SKM-1 (cell line): ENCODE data around the gene GSG1L.

ENCODE experiments used
- DNase-seq: peaks from one replicate; lab custom pipeline; 2025; ENCODE audit not compliant: unreplicated experiment; lab: John Stamatoyannopoulos, UW

Gene GSG1L

GRCh38 chr16:28063591-28064061, at the start of gene GSG1L:
Gene GSG1L, minus strand, starts transcription at chr16:28063714. Its CDS starts 290 bp downstream, at chr16:28063424.
- DNase-seq, result no peak

DNA sequence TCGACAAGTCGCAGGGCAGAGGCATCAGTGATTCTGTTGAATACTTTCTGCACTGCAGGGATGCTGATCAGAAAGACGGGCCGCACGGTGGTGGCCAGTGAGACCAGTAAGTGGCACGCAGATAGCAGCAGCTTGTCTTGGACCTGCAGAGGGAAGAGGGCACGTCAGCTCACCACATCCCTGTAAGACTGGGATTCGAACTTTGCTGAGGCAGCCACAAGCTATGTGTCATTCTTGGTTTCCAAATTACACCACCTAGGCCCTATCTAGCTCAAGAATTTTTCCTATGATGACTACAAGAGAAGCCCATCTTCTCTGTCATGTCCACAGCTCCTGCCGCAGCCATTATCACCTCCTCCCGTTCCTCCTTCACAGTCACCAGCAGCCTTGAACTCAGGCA, 49.4 kb upstream of the GSG1L start:
- DNase-seq, result no peak

- DNase-seq, result no peak
These were observed 47.5 kb upstream of the GSG1L start for GRCh38 chr16:28110977-28111376.

GRCh38 chr16:28110479-28110878, 47.0 kb upstream of the GSG1L start:
- peak; percentile 31 for DNase-seq

DNA sequence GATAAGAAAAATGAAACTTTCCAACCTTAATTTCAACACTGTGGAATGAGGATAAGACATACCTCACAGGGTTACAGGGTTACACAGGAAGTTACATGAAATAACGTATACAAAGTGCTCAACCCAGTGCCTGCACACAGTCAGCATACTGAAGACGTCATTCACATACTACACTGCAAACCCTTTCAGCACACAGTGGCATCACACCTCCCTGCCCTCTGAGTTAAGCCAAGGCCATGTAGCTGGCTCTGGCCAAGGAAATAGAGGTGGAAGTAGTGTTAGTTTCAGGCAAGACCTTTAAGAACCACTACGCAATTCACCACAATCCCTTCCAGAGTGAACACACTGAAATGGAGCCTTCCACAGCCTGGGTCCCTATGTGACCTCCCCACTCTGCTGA, 46.6 kb upstream of the GSG1L start:
- DNase-seq, result no peak

DNA sequence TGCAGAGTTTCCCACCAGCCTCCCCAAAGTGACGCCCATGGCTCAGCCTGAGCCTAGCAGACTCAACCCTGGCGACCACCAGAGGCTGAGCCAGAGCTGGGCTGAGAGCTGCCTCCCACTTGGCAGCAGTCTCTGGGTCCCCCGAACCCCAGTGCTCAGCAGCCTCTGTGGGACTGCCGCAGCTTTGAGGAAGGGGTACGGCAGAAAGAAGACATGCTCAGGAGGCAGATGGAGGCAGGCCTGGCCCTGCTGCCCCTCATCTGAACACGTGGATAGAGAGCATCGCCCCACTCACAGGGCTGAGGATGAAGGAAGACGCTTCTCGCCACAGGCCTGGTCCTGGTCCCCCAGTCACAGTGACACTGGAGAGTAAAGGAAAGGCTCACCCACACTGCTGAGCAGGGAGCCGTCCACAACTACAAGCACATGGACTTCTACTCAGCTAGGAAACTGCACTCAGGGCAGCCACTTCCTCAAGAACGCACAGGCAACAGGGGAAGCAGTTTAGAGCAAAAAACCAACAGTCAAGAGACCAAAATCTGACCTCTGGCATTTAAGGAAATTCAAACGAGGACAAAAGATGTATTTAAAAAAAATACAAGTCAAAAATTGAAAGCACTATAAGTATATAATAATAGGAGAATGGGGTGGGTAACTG, 45.2 kb upstream of the GSG1L start:
- DNase-seq, result no peak

DNA sequence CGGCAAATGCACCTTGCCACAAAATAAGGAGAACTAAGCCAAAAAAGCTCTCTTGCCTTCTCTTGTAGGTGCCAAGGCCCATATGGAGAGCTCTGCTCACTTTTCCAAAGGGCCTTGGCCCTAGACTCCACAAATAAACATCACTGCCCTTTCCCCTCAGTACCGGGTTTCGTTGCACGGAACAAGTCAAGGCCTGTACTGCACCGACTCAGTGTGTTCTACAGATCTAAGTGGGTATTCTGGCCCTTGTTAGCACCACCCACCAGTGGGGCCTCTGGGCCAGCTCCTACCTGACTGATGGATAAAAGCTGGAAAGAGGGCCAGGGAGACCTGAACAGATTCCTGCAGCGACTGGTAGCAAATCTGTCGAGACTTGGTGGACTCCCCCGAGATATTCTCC, 43.7 kb upstream of the GSG1L start:
- no peak for DNase-seq

- DNase-seq, result no peak
These were observed 43.1 kb upstream of the GSG1L start for GRCh38 chr16:28106467-28107215.

DNA sequence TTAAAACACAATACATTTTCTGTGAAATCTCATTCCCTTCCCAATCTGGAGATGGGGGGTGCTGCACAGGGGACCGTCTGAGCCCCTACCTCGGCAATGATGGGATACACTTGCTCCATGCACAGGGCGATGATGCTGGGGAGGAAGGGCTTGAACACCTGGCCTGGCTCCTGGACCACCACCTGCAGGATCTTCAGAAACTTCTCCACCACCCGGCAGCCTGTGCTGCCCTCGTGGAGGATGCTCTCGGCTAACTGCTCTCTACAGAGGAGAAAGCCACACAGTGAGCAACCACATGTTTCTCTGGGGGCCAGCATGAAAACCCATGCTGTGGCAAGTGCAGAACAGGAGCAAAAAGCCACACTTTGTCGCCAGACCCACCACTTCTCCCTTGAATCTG, 42.4 kb upstream of the GSG1L start:
- DNase-seq, result no peak

GRCh38 chr16:28105297-28105696, 41.8 kb upstream of the GSG1L start:
- DNase-seq, result no peak

- DNase-seq, result no peak
These were observed 40.9 kb upstream of the GSG1L start for GRCh38 chr16:28104404-28104803.

DNA sequence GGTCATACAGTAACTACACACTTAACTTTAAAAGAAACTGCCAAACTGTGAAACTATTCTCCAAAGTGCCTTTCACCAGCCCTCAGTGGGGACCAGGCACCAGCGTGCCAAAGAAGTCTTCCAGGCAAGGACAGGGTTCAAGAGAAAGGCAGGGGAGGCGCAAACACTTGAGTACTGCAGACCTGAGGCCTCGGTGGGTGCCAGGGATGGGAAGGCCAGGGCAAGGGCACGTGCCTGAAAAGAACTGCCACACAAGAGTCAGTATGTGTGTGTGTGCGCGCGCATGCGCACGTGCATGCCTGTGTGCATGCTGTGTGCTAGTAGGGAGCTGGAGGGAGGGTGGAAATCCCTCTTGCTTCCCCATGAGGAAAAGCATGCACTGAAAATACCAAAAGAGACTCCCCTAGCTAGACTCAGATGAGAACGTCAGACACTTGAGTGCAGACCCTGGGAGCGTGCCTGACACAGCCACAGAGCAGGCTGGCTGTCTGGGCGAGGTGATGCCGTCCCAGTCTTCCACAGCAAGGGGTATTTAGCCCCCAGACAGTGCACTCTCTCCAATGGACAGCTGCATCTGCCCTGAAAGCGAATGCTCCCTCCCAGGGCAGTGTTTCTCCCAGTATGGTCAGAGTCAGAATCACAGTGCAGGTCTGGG, 40.1 kb upstream of the GSG1L start:
- DNase-seq, result no peak

DNA sequence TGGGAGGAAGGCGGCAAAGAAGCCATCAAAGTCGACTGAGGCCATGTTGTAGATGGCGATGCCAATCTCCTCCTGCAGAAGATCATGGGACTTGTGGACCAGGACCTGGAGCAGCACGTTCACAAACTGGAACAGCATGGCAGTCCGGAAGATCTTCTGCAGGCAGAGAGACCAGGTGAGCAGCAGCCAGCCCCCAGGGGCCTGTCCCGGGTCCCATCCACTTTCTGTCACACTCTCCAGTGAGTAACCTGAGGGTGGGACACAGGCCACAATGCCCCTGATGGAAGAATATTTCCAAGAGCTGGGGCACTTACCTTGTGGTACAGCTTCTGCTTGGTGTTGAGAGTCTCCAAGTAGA, 38.0 kb upstream of the GSG1L start:
- no peak for DNase-seq

- DNase-seq, result no peak
These were observed 37.5 kb upstream of the GSG1L start for GRCh38 chr16:28100810-28101532.

DNA sequence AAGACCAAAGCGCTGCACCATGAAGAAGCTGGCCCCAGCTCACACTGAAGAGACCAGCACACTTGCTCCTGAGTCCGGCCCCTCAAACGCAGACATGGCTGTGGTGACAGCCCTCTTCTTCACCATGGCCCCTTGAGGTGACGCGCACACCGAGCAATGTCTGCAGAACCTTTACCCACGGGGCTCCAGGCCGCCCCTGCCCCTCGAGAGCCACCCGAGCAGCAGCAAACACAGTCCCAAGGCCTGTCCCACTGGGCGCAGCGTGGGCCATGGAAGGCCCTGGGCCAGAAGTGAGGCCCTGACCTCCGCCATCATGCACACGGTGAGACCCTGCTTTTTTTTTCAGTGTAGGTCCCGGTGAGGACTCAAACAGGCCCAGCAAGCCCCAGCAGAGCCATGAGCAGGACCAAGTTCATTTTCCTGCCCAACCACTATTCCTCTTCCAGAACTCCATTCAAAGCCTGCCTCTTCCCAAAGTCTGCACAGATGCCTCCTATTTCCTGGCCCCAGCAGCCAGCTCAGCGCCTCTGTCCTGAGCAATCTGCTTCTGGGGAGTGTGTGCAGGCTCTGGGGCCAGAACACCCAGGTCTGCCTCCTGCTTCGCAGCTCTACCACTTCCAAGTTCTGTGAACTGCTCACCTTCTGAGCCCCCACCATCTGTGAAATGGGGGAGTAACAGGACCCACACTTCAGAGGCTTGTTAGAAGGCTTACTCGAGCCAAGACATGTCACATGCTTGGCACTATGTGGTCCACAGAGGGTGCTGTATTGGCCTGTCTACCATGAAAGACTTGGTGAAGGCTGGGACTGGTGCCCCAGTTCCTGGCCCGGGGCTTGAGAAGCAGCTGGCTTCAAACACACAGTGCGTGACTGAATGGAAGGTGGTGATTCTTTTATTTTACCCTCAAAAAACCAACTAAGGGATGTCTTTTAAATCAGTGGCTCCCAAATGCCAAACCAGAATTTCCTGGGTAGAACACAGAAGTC, 35.7 kb upstream of the GSG1L start:
- DNase-seq, result no peak

DNA sequence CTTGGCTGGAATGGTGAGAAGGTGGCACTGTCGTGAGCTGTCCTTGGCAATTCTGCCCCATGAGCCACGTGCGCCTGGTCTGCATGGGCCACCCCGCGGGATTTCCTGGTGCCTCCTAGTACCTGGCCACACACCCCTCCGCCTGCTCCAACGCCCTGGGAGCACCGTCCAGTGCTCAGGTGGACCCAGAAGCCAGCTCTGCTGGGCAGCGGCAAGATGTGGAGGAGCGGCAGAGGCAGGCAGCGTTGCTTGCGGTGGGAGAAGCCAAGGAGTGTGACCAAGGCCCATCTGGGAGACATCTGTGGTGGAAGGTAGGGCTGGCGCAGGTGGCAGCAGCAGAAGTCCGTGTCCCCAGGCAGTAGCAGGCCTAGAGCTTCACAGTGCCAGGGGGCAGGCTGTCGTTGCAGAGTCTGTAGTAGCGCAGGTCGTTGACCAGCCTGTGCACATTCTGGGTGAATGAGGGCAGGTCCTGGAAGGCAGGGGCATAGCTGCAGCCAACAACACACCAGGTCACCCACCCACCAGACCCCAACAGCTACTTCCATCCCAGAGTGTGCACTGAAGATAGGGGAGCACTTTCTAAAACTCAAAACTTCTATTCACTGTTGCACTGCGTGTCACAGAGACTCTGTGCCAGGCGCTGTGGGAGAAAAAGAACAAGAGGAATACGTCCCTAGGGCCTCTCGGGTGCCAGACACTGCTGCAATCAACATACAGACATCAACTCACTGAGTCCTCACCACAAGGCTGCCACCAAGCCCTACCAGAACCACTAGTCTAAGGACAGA, 34.9 kb upstream of the GSG1L start:
- no peak for DNase-seq

DNA sequence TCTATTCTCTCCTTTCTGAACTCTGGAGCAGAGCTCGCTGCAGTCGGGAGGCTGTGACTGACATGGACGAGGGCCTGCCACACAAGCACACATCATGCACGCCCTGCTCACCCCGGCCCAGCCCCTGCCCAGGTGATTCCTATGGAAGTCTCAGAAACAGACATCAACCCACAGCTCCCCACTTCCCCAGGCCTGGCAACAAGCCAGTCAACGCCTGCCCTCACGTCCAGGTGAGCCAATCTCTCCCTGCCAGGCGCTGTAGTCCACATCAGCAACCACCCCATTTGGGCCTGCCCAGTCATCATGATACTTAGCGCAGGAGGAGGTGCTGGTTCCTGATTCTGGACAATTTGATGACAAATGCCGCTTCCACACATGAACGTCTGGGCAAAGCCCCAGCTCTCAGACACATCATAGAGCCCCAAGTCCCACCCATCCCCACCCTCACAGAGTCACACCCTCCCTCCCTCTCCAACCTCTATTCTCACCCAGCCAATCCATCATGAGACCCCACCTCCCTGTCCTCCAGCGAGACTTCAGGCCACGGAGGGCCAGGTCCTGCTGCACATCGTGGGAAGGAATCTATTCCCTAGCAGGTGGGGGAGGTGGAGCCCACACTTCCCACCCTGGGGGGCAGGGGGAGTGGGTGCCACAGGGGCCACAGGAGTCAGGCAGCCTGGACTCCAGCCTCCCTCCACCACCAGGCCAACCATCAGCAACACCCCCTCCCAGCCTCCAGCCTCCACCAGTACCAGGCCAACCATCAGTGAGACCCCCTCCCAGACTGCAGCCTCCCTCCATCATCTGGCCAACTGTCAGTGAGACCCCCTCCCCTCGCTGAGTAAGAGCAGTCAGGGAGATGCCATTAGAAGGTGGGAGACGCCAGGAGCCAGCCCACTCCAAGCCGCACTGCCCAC, 33.7 kb upstream of the GSG1L start:
- DNase-seq, result no peak

DNA sequence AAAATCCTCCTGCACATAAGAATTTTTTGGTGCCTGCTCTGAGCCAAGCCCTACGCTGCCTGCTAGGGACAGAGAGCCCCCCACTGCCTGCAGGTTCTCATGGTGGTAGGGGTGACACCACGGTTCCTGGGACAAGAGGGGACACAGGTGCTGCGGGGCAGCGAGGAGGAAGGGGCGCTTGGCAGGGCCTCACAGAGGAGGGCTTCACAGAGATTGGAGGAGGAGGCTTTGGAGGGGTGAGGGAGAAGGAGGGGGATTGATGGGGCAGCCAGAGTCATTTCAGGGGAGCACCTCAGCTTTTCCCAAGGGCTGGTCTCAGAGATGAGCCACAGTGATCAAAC, 29.8 kb upstream of the GSG1L start:
- no peak for DNase-seq
